HG03175 (cell line): ENCODE results near the gene INVS.
"Not testable (repeated sequence)": the region's sequence is repeated elsewhere in the genome, so short reads cannot be mapped to it uniquely, and the experiment has no call there.

Experiments
- ATAC-seq: cut with Tn5 transposase; IDR thresholded peaks from one replicate; pipeline ENCODE4 v1.9.1; 2021; ENCODE audit warnings: mild to moderate bottlenecking, moderate library complexity; ENCODE audit not compliant: unreplicated experiment

Gene INVS

GRCh38 chr9:100098887-100099721 lies at the start of gene INVS, which contains the start of gene ERP44:
Gene INVS (plus strand): TSS chr9:100099243. CDS start chr9:100104522, 5,279 bp downstream.
Gene ERP44 (minus strand): TSS chr9:100099000. CDS start chr9:100098840, 160 bp downstream.
- ATAC-seq = peak; percentile 97

- ATAC-seq = no peak
Observed at GRCh38 chr9:100049551-100049950, 49.5 kb upstream of the INVS start.

GRCh38 chr9:100052375-100052774 lies 46.7 kb upstream of the INVS start:
- ATAC-seq = no peak

- ATAC-seq = no peak
Observed at GRCh38 chr9:100056561-100056960, 42.5 kb upstream of the INVS start.

GRCh38 chr9:100057624-100058023 lies 41.4 kb upstream of the INVS start:
- no peak for ATAC-seq

GRCh38 chr9:100058699-100059579 lies 40.1 kb upstream of the INVS start:
- no peak for ATAC-seq

- not testable (repeated sequence) for ATAC-seq
Observed at GRCh38 chr9:100062683-100063082, 36.4 kb upstream of the INVS start.

GRCh38 chr9:100063185-100063584 lies 35.9 kb upstream of the INVS start:
- ATAC-seq = no peak

GRCh38 chr9:100064872-100065581 lies 34.0 kb upstream of the INVS start:
- ATAC-seq = no peak

GRCh38 chr9:100066539-100066938 lies 32.5 kb upstream of the INVS start:
- peak; percentile 92 for ATAC-seq

GRCh38 chr9:100067990-100068389 lies 31.1 kb upstream of the INVS start:
- not testable (repeated sequence) for ATAC-seq

- ATAC-seq = not testable (repeated sequence)
Observed at GRCh38 chr9:100069068-100069467, 30.0 kb upstream of the INVS start.

GRCh38 chr9:100070104-100071041 lies 28.7 kb upstream of the INVS start:
- ATAC-seq = no peak

- ATAC-seq = no peak
Observed at GRCh38 chr9:100071271-100071670, 27.8 kb upstream of the INVS start.

- no peak for ATAC-seq
Observed at GRCh38 chr9:100072805-100073204, 26.2 kb upstream of the INVS start.

GRCh38 chr9:100074093-100074492 lies 24.9 kb upstream of the INVS start:
- ATAC-seq = no peak

- ATAC-seq = no peak
Observed at GRCh38 chr9:100074989-100075388, 24.1 kb upstream of the INVS start.

- ATAC-seq = not testable (repeated sequence)
Observed at GRCh38 chr9:100076256-100076655, 22.8 kb upstream of the INVS start.

- no peak for ATAC-seq
Observed at GRCh38 chr9:100082782-100083181, 16.3 kb upstream of the INVS start.
